ENCODE results near the gene DLST. TPM values are rescaled to one million over a fixed set of nuclear protein-coding genes. Genes with fewer than 3 reads are reported as not detected.

The DLST gene
- total RNA-seq, 1 donor from 2014 or later = 74.5 TPM

DNA sequence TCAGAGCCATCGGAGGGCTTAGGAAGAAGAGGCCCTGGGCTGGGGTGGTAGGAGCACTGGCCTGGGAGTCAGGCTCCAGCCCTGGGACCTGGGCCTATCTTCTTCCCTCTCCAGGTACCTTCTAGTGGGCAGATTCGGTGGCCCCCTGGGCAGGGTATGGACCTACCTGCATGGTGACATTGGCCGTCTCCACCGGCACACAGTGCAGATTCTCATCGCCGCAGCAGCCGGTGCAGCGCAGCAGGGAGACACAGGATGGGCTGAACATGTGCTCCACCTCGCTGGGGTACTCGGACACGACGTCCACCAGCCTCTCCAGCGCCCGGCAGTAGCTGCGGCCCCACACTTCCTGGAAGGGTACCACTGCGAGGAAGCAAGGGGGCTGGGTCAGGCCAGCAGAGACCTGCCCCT, 67.5 kb downstream of the DLST start:
- Mint-ChIP-seq H3K9me3 (ENCODE audit: low read depth) (no peaks in the 10 kb centered on the region), H3K36me3 (ENCODE audit: low read depth) (no peaks in the 10 kb centered on the region), H3K4me3 (ENCODE audit: unreplicated experiment) (no peak overlapping the region), H3K27me3 (ENCODE audit: low read depth) (no peaks in the 10 kb centered on the region), H3K4me1 (ENCODE audit: low read depth) (peaks cover 10% of the 10 kb centered on the region), H3K27ac (ENCODE audit: unreplicated experiment) (no peak overlapping the region)
- no peak for DNase-seq (ENCODE audit: low spot score)
- TF ChIP-seq, protein P1, sequence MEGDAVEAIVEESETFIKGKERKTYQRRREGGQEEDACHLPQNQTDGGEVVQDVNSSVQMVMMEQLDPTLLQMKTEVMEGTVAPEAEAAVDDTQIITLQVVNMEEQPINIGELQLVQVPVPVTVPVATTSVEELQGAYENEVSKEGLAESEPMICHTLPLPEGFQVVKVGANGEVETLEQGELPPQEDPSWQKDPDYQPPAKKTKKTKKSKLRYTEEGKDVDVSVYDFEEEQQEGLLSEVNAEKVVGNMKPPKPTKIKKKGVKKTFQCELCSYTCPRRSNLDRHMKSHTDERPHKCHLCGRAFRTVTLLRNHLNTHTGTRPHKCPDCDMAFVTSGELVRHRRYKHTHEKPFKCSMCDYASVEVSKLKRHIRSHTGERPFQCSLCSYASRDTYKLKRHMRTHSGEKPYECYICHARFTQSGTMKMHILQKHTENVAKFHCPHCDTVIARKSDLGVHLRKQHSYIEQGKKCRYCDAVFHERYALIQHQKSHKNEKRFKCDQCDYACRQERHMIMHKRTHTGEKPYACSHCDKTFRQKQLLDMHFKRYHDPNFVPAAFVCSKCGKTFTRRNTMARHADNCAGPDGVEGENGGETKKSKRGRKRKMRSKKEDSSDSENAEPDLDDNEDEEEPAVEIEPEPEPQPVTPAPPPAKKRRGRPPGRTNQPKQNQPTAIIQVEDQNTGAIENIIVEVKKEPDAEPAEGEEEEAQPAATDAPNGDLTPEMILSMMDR (IDR thresholded peaks at IDR 0.05) = no peak

DNA sequence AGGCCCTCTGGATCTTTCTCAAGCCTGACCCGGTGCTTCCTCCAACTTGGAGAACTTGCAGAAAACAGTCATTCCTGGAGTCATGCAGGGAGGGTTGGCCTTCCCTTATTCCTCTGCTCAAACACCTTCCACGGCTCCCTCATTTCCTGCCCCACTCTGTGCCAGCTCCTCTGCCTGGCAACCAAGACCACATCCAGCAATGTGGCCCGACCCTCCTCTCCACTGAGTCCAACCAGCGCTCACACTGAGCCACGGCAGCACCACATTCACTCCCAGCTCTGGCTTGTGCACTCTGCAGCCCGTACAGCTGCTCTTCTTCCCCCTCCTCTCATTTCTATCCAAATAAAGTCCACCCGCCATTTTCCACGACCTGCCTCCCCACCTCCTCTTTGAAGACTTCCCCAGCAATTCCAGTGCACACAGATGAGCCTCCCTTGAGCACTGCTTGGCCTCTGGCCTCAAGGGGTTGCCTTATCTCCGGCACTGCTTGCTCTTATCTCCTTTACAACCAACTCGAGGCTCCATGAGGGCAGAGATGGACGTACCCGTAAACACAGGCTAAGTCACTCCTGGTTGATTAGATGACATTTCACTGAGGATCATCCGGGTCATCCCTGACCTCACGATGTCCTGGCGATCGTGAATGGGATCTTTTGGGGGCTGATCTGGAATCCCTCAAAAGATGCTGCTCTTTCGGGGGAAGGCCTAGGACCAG, 68.3 kb downstream of the DLST start:
- no peak for DNase-seq (ENCODE audit: low spot score)
- peaks cover 16% of the 10 kb centered on the region for H3K4me1 Mint-ChIP-seq (ENCODE audit: low read depth)
- TF ChIP-seq, protein P1 (IDR thresholded peaks at IDR 0.05) = no peak
- H3K27me3 Mint-ChIP-seq (ENCODE audit: low read depth) = no peaks in the 10 kb centered on the region
- H3K9me3 Mint-ChIP-seq (ENCODE audit: low read depth) = no peaks in the 10 kb centered on the region
- no peak overlapping the region for H3K27ac Mint-ChIP-seq (ENCODE audit: unreplicated experiment)
- no peak overlapping the region for H3K4me3 Mint-ChIP-seq (ENCODE audit: unreplicated experiment)
- no peaks in the 10 kb centered on the region for H3K36me3 Mint-ChIP-seq (ENCODE audit: low read depth)

DNA sequence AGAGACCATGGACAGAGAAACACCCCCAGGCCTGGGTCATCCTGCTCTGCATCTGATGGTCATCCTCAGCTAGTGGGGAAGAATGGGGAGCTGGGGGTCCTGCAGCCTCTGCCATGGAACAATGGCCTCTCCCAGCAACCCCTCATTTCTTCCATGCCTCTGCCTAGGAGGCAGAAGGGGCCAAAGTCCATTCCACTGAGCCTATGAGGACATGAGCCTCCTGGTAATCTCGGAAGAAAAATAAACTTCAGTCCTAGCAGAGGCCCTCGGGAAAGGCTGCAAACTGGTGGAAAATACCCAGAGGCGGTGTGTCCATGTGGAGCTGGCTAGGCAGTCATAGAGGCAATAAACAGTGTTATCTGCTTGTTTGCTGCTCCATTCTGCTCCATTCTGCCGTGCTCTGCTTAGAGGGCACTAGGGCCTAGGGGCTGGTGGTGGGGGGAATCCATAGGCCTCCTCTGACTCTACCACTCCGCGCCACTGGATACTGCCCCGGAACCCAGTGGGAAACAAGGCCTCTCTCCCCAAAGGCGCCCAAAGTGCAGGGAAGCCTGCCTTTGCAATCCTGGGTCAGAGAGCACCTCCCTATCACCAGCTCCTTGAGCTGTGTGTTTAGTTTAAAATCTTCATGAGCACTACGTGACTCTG, 69.2 kb downstream of the DLST start:
- no peak for DNase-seq (ENCODE audit: low spot score)
- H3K27me3 Mint-ChIP-seq (ENCODE audit: low read depth) = no peaks in the 10 kb centered on the region
- H3K9me3 Mint-ChIP-seq (ENCODE audit: low read depth) = no peaks in the 10 kb centered on the region
- no peak overlapping the region for H3K27ac Mint-ChIP-seq (ENCODE audit: unreplicated experiment)
- H3K36me3 Mint-ChIP-seq (ENCODE audit: low read depth) = no peaks in the 10 kb centered on the region
- TF ChIP-seq, protein P1 (IDR thresholded peaks at IDR 0.05) = no peak
- peaks cover 16% of the 10 kb centered on the region for H3K4me1 Mint-ChIP-seq (ENCODE audit: low read depth)
- no peak overlapping the region for H3K4me3 Mint-ChIP-seq (ENCODE audit: unreplicated experiment)

DNA sequence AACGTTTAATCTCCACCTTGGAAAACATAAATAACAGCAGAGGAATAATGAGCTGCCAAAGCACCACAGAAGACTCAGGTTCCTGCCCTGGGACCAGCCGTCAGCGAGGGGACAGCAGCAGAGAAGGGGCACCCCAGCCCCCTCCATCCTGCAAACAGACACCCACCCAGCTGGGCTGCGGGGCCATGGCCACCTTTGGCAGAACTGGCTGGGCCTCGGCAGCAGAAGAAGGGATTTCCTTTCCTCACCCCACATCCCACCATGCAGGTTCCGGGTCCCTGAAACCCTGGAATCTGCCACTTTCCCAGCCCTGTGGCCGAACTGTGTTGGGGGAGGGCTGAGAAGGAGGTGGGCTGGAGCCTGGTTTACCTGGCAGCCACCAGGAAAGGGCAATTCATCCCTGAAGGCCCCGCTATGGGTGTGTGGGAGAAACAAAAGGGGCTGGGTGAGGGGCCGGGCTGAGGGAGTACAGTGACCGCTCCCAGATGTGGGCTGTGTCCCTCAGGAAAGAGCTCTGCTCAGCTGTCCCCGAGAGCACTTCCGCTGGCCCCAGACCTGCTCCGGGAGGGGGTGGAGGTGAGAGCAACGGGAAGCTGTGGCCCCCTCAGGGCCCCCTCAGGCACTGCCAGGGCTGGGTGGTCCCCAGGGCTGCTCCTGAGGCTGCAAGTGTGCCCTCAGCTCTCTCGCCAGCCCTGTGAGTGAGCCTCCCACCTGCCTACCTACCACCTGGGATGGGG, 69.9 kb downstream of the DLST start:
- Mint-ChIP-seq H3K4me3 (ENCODE audit: unreplicated experiment) (no peak overlapping the region), H3K27ac (ENCODE audit: unreplicated experiment) (no peak overlapping the region), H3K27me3 (ENCODE audit: low read depth) (no peaks in the 10 kb centered on the region), H3K36me3 (ENCODE audit: low read depth) (no peaks in the 10 kb centered on the region), H3K4me1 (ENCODE audit: low read depth) (peaks cover 11% of the 10 kb centered on the region), H3K9me3 (ENCODE audit: low read depth) (no peaks in the 10 kb centered on the region)
- TF ChIP-seq, protein P1 (IDR thresholded peaks at IDR 0.05) = no peak
- DNase-seq (ENCODE audit: low spot score) = no peak

DNA sequence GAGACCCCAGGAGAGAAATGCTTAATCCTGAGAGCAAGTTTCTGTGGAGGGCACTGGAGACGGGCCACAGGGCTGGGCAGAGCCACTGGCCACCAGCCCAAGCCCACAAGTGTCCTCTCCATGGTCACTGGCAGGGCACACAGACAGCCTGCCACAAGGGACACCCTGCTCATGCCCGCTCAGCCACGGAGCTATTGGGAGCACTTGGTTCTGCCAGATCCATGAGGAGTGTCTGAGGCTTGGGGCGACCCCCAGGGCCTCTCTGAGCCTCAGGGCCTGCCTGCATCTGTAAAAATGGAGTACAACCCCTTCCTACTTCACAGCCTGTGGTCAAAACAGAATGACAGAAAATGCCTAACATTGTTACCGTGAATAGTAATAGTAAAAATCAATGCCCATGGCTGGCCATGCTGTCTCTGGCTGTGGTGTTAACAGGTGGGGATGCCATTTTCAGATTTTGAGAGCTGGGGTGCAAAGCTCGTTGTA, 70.5 kb downstream of the DLST start:
- no peak overlapping the region for H3K27ac Mint-ChIP-seq (ENCODE audit: unreplicated experiment)
- no peaks in the 10 kb centered on the region for H3K36me3 Mint-ChIP-seq (ENCODE audit: low read depth)
- no peak overlapping the region for H3K4me3 Mint-ChIP-seq (ENCODE audit: unreplicated experiment)
- peaks cover 9% of the 10 kb centered on the region for H3K4me1 Mint-ChIP-seq (ENCODE audit: low read depth)
- DNase-seq (ENCODE audit: low spot score) = no peak
- TF ChIP-seq, protein P1 (IDR thresholded peaks at IDR 0.05) = no peak
- H3K9me3 Mint-ChIP-seq (ENCODE audit: low read depth) = no peaks in the 10 kb centered on the region
- H3K27me3 Mint-ChIP-seq (ENCODE audit: low read depth) = no peaks in the 10 kb centered on the region

Measured in chondrocyte (in vitro differentiated cells).